GM21825 (cell line): ENCODE results near the gene KRT36.

ENCODE experiments used
- ATAC-seq: cut with Tn5 transposase; IDR thresholded peaks from one replicate; pipeline ENCODE4 v1.9.1; 2021; ENCODE audit warnings: mild to moderate bottlenecking, moderate library complexity; ENCODE audit not compliant: unreplicated experiment

Gene KRT36

GRCh38 chr17:41522301-41523224 lies 32.9 kb upstream of the KRT36 start:
- no peak for ATAC-seq

GRCh38 chr17:41521574-41522261 lies 32.0 kb upstream of the KRT36 start:
- no peak for ATAC-seq

- no peak for ATAC-seq
Measured at GRCh38 chr17:41520821-41521521, 31.3 kb upstream of the KRT36 start.

- ATAC-seq: no peak
Measured at GRCh38 chr17:41519501-41520224, 30.0 kb upstream of the KRT36 start.

GRCh38 chr17:41518789-41519449 lies 29.2 kb upstream of the KRT36 start, which contains the start of gene KRT15:
KRT15 (minus strand) TSS chr17:41518890; CDS start chr17:41518827, 63 bp downstream.
- no peak for ATAC-seq

GRCh38 chr17:41518031-41518430 lies 28.3 kb upstream of the KRT36 start:
- ATAC-seq: no peak

- ATAC-seq: no peak
Measured at GRCh38 chr17:41516830-41517283, 27.1 kb upstream of the KRT36 start.

GRCh38 chr17:41516147-41516829 lies 26.6 kb upstream of the KRT36 start:
- no peak for ATAC-seq

GRCh38 chr17:41513168-41513547 lies 23.4 kb upstream of the KRT36 start:
- ATAC-seq: no peak

GRCh38 chr17:41512546-41513167 lies 22.9 kb upstream of the KRT36 start:
- no peak for ATAC-seq

- ATAC-seq: no peak
Measured at GRCh38 chr17:41511716-41512115, 22.0 kb upstream of the KRT36 start.

GRCh38 chr17:41511116-41511515 lies 21.4 kb upstream of the KRT36 start:
- no peak for ATAC-seq

GRCh38 chr17:41510251-41511065 lies 20.7 kb upstream of the KRT36 start:
- no peak for ATAC-seq

GRCh38 chr17:41507315-41507880 lies 17.7 kb upstream of the KRT36 start:
- no peak for ATAC-seq

- no peak for ATAC-seq
Measured at GRCh38 chr17:41505809-41506767, 16.4 kb upstream of the KRT36 start.

GRCh38 chr17:41505007-41505808 lies 15.5 kb upstream of the KRT36 start, which contains the start of gene KRT13:
KRT13 (minus strand) TSS chr17:41505612; CDS start chr17:41505550, 62 bp downstream.
- no peak for ATAC-seq
